Measurements from ENCODE around the gene NCAM2.

Gene NCAM2

DNA sequence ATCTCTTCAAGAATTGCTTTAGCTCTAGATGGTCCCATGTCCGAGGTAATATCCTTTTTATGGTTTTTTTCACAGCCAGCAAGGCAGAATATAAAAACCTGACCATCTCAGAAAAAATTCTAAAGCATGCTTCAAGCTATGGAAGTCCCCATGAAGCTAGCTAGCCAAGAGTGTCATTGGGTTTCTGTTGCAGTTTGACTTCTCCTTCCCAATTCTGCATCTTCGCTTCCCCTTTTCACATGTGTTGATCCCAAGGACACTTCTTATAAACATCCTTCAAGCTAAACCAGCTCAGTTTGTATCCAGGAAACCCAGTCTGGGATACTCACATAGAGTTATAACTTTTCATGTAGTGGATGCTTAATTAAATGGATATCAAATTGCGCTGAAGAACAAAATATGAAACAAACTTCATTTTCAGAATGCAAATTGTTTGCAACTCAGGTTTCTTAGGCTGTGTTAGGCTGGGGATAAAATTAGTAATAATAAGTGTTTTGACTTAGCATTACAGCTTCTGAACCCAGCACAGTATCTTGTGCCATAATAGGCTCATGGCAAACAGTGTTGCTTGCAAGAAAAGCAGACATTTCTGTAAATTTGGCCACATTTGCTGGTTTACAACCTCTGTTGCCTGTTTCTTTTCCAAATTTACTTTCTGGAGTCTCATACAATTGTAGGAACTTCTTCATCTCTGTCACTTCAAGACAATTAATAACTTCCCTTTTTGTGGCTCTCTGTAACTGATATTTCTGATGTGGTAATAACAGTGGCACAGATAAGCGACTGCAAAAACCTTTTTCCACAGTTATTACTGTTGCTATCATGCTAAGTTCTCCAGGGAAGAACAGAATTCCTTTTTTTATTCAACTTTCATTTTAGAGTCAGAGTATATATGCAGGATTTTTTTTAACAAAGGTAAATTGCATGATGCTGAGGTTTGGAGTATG is 53.2 kb downstream of the NCAM2 start (continued):
- TF ChIP-seq HIC1 (tag by site-specific recombination; IDR thresholded peaks at IDR 0.05) (no peak), ZNF654 (tag by site-specific recombination; IDR thresholded peaks at IDR 0.05; ENCODE audit: low read depth) (no peak), ZNF837 (tag by site-specific recombination; IDR thresholded peaks at IDR 0.05) (no peak), PRDM1 (tag by site-specific recombination; IDR thresholded peaks at IDR 0.05) (no peak), ZNF544 (tag by site-specific recombination; IDR thresholded peaks at IDR 0.05) (no peak)
- TF ChIP-seq, protein P1, sequence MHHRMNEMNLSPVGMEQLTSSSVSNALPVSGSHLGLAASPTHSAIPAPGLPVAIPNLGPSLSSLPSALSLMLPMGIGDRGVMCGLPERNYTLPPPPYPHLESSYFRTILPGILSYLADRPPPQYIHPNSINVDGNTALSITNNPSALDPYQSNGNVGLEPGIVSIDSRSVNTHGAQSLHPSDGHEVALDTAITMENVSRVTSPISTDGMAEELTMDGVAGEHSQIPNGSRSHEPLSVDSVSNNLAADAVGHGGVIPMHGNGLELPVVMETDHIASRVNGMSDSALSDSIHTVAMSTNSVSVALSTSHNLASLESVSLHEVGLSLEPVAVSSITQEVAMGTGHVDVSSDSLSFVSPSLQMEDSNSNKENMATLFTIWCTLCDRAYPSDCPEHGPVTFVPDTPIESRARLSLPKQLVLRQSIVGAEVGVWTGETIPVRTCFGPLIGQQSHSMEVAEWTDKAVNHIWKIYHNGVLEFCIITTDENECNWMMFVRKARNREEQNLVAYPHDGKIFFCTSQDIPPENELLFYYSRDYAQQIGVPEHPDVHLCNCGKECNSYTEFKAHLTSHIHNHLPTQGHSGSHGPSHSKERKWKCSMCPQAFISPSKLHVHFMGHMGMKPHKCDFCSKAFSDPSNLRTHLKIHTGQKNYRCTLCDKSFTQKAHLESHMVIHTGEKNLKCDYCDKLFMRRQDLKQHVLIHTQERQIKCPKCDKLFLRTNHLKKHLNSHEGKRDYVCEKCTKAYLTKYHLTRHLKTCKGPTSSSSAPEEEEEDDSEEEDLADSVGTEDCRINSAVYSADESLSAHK (tag by site-specific recombination; IDR thresholded peaks at IDR 0.05), result no peak
- TF ChIP-seq, protein P2, sequence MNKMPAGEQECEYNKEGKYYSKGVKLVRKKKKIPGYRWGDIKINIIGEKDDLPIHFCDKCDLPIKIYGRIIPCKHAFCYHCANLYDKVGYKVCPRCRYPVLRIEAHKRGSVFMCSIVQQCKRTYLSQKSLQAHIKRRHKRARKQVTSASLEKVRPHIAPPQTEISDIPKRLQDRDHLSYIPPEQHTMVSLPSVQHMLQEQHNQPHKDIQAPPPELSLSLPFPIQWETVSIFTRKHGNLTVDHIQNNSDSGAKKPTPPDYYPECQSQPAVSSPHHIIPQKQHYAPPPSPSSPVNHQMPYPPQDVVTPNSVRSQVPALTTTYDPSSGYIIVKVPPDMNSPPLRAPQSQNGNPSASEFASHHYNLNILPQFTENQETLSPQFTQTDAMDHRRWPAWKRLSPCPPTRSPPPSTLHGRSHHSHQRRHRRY (tag by site-specific recombination; IDR thresholded peaks at IDR 0.05), result no peak

GRCh38 chr21:21052672-21053071 is 54.5 kb downstream of the NCAM2 start:
- Histone ChIP-seq H3K9me3 (ENCODE audit: control insufficient read depth, insufficient read depth, low read depth, low read length) (no peaks in the 10 kb centered on the region), H3K36me3 (ENCODE audit: control insufficient read depth in 2 of 2, insufficient read depth in 1 of 2, low read length in 2 of 2) (no peaks in the 10 kb centered on the region), H3K27ac (ENCODE audit: extremely low read depth, low read depth, low read length) (no peak overlapping the region), H3K4me1 (ENCODE audit: control insufficient read depth, insufficient read depth, low read length) (no peaks in the 10 kb centered on the region), H3K4me3 (ENCODE audit: low read depth, low read length) (no peak overlapping the region)
- TF ChIP-seq ZNF221 (tag by site-specific recombination; IDR thresholded peaks at IDR 0.05; ENCODE audit: borderline replicate concordance) (no peak), ZNF211 (tag by site-specific recombination; IDR thresholded peaks at IDR 0.05; ENCODE audit: low read depth) (no peak), ZNF404 (tag by site-specific recombination; IDR thresholded peaks at IDR 0.05) (no peak), ZNF777 (tag by site-specific recombination; IDR thresholded peaks at IDR 0.05; ENCODE audit: borderline replicate concordance) (no peak), ZNF280D (tag by site-specific recombination; IDR thresholded peaks at IDR 0.05) (no peak), ZBTB17 (tag by site-specific recombination; IDR thresholded peaks at IDR 0.05) (no peak), ZNF433 (tag by site-specific recombination; IDR thresholded peaks at IDR 0.05; ENCODE audit: low read depth) (no peak), KLF8 (tag by site-specific recombination; IDR thresholded peaks at IDR 0.05) (no peak), ZNF274 (IDR thresholded peaks at IDR 0.05; ENCODE audit: low read length) (no peak), ZNF274 (tag by site-specific recombination; IDR thresholded peaks at IDR 0.05; ENCODE audit: borderline replicate concordance) (no peak), TCF7L2 (IDR thresholded peaks at IDR 0.05; ENCODE audit: borderline replicate concordance, low read depth, low read length) (no peak), ZNF341 (tag by site-specific recombination; IDR thresholded peaks at IDR 0.05; ENCODE audit: low read depth) (no peak), ZNF549 (tag by site-specific recombination; IDR thresholded peaks at IDR 0.05) (no peak), ZNF610 (tag by site-specific recombination; IDR thresholded peaks at IDR 0.05; ENCODE audit: borderline replicate concordance) (no peak), ZNF768 (tag by site-specific recombination; IDR thresholded peaks at IDR 0.05) (no peak), SETDB1 (IDR thresholded peaks at IDR 0.05; ENCODE audit: insufficient read length, low read length) (no peak), ZNF707 (tag by site-specific recombination; IDR thresholded peaks at IDR 0.05) (no peak), ZNF37A (tag by site-specific recombination; IDR thresholded peaks at IDR 0.05) (no peak), KLF9 (tag by site-specific recombination; IDR thresholded peaks at IDR 0.05; ENCODE audit: low read depth) (no peak)
- TF ChIP-seq, protein P3, sequence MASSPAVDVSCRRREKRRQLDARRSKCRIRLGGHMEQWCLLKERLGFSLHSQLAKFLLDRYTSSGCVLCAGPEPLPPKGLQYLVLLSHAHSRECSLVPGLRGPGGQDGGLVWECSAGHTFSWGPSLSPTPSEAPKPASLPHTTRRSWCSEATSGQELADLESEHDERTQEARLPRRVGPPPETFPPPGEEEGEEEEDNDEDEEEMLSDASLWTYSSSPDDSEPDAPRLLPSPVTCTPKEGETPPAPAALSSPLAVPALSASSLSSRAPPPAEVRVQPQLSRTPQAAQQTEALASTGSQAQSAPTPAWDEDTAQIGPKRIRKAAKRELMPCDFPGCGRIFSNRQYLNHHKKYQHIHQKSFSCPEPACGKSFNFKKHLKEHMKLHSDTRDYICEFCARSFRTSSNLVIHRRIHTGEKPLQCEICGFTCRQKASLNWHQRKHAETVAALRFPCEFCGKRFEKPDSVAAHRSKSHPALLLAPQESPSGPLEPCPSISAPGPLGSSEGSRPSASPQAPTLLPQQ (tag by site-specific recombination; IDR thresholded peaks at IDR 0.05), result no peak
- ChIA-PET CTCF (no interaction called here), POLR2A (no interaction called here)
